ENCODE data around the gene TPO.

DNA sequence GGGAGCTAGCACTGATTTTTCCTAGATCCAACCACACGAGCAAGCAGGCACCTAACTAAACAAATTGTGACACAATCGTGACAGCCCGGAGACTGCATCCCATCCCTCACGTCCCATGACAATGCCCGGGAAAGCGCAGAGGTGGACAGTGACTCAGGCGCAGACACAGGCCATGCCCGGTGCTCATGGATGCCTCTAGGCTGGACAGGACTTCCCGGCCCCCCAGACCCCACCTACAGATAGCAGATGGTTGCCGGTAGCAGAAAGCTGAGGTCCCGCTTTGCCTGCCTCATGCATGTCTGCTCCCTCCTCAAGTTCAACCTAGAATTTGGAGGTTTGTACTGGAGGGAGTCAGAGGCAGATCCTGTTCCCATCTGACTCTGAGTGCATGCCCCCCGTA is 81.0 kb downstream of the TPO start:
- TF ChIP-seq CTCF (IDR thresholded peaks at IDR 0.05) (no peak), E2F4 (CRISPR knock-in tag; IDR thresholded peaks at IDR 0.05; ENCODE audit: borderline replicate concordance, low read depth) (no peak), ATF6 (CRISPR knock-in tag; IDR thresholded peaks at IDR 0.05) (no peak), FOXJ3 (CRISPR knock-in tag; IDR thresholded peaks at IDR 0.05; ENCODE audit: borderline replicate concordance) (no peak), RORB (CRISPR knock-in tag; IDR thresholded peaks at IDR 0.05) (no peak), IRF2 (CRISPR knock-in tag; IDR thresholded peaks at IDR 0.05; ENCODE audit: borderline replicate concordance, low read depth) (no peak)
